RCC 7860 (cell line): ENCODE measurements around the gene ROCK2.
"Not testable (repeated sequence)": the region's sequence is repeated elsewhere in the genome, so short reads cannot be mapped to it uniquely, and the experiment has no call there.

Source experiments
- DNase-seq: peaks from one replicate; pipeline ENCODE4 v3.0.0-alpha.2; 2015; ENCODE audit warnings: low spot score
- FAIRE-seq: peaks from 2 replicates; lab custom pipeline; 2012; peaks lifted over from hg19 to GRCh38; lab: Jason Lieb, UNC

Gene ROCK2

DNA sequence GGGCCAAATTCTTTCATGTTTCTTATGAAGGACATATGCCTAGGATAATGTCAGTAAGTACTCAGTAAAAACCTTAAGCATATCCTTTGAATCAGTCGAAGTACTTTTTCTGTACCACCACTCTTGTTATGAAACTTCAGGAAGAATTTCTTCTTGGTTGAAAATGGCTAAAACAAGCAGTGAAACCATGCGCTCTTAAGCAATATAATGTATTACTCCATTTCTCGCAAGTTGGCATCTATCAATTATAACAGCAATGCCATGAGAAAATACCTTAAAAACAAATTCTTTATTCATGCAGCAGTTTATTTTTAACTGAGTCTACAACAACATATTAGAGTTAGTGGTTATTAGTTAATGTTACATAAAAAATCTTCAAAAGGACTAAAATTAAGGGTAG is 148.2 kb downstream of the ROCK2 start:
- FAIRE-seq, result no peak
- no peak for DNase-seq

DNA sequence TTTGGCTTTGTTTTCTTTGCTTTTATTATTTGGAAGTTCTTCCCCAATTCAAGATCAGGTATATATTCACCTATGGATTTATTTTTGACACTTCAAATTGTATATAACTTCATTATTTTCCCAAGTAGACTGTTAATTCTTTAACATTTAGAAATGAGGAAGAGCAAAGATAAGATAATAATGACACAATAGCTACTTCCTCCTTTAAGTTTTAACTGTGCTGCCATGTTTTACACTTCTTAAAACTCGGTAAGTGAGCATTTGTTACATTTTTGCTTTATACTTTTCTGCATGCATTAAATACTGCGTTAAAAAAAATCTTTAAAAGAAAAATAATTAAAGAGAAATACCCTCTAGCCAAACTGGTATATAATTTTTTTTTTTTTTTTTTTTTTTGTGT is 156.7 kb downstream of the ROCK2 start:
- no peak for DNase-seq
- FAIRE-seq, result no peak

DNA sequence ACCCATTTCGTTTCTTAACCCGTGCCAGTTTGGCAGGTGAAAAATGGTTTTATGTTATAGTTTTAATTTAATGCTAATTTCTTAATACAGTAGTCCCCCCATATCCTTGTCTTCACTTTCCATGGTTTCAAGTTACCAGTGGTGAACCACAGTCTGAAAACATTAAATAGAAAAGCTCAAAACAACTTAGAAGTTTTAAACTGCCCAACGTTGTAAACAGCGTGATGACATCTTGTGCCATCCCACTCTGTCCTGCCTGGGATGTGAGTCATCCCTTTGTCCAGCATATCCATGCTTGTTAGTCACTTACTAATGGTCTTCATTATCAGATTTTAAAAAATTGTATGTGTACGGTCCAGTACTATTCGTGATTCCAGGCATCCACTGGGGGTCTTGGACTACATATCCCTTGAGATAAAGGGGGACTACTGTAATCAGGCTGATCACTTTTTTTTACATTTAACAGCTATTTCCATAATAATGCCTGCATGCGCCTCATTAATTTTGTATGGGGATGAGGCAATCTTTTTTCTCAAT is 157.3 kb downstream of the ROCK2 start:
- no peak for DNase-seq
- no peak for FAIRE-seq

DNA sequence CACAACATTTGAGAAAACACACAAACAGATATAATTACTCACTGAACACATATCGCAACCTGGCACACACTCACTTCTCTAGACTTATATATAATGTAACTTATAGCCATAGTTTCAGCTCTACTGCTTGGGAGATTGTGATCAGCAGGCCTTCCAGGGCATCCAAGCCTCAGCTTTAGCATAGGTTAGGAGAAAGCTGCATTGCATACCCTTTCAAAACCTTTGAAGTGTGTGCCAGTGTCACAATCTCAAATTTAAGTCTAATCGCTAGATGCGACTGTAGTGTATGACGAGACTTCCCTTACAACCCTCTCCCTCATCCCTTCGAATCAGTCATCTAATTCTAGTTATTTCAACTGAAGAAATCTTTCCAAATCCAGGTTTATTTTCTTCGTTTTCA is 158.3 kb downstream of the ROCK2 start:
- DNase-seq (no peak), FAIRE-seq (no peak)

DNA sequence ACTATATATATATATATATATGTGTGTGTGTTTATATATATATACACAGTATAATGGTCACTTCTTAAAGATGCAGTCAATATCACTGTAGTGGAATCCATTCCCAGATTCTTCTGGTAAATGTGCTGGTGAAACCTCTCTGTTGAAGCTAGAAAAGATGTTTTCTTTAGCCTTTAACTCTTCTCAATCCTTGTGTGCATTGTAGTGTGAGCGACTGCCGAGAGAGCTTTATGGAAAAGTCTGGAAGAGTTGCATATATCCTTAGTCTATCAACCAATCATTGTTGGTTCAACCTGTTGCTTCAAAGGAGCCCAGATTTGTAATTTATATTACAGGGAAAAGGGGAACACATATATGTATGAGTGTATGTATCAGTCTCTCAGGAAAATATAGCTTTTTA is 161.5 kb downstream of the ROCK2 start:
- DNase-seq (no peak), FAIRE-seq (no peak)

DNA sequence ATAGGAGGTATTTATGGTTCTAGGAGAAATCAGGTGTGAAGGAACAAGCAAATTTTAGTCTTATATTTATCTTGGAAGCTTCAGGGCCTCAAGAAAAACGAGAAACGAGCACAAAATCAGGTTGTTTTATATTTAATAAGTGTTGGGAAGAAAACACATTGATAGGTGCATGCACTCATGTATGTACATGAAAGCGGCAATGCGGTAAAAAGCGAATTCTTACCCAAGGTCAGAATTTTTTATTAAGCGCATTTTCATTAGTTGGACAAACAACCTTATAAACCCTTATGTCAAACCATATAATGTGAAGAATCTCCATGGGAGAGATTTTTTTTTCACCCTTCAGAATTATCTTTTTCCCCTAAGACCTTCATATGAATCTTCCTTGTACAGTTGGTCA is 163.8 kb downstream of the ROCK2 start:
- no peak for FAIRE-seq
- no peak for DNase-seq

DNA sequence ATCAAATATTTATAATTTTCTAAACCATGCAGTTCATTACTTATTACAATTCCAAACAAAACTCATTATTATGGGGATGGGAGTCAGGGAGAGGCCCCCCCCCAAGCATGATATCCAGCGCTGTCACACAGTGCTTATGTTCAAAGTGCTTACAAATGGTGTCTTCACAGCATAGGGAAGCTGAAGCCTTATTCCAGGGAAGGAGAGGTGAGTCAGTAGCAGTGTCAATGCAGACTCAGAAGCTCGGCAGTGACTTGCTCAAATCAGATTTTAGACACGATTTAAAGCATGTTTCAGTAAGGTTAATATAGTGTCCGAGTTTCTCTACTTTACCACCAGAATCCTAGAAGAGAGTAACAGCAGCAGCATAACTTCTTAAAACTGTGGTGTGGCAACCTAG is 164.5 kb downstream of the ROCK2 start:
- FAIRE-seq (no peak), DNase-seq (no peak)

DNA sequence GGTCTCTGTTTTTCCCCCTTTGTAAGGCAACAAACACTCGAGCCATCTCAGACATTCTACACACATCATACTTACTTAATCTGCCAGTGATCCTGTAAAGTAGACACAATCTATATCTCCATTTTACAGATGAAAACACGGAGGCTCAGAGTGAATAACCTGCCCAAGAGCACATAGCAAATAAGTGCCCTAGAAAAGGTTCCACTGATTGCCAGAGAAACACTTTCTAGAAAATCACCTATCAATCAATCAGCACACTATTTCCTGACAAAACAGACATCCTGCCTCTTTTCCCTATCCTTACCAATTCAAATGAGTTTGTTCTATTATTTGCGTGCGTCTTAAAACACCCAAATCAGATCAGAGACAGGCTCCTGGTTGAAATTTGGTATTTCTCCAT is 165.2 kb downstream of the ROCK2 start:
- no peak for FAIRE-seq
- no peak for DNase-seq

DNA sequence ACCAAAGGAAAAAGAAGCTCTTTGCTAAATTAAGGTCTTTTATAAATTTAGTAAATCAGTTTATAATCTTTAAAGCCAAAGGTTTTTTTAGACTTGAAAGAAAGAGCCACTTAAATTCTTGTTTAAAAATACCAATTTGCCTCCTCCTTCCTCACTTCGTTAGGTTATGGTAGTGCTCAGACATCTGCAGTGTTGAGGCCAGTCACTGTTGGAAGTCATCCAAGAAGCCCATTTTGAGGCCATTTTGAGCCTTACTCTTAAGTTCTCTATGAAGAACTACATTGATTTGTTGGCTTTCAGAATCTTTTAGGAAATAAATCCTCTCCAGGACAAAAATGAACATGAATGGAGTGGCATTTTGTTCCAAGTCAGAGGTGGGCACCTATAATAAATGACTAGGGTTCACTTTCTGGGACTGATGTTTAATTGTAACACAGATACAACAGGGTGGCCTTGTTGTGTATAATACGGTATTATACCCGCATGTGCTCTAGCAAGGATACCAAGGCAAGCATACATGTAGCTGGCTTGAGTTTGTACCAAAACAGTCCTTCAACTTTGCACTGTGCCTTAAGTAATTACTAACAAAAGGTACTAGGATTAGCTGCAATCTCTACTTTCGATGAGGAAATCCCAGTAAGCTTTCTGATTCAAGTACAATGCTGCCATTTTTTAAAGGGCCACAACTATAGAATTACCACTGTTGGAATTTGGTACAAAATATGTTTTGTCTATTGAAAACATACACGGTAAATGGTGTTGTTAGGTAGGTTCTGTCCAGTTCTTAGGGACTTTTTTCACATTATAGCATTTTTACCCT is 166.4 kb downstream of the ROCK2 start:
- DNase-seq (no peak), FAIRE-seq (no peak)

DNA sequence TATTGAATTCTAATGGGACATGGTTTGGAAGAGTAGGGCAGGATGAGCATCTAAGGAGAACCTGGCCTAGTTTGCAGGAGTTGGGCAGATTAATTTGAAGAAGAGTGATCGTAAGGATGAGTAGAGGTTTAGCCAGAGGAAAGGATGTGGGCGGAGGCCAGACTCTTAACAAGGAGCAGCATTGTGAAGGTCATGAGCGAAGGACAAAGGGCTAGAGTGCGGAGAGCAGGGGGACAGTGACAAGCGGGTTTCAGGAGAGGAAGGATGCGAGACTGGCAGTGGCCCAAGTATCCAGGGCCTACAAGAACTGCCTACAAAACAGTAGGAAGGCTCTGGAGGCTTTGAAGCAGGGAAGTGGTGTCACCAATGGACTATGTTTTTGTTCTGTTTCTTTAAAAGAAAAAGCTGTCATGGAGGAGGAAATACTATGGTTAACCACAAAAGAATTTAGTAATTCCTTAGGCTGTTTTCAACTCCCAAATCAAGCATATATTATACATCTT is 169.1 kb downstream of the ROCK2 start:
- FAIRE-seq (no peak), DNase-seq (peak; percentile 23)

DNA sequence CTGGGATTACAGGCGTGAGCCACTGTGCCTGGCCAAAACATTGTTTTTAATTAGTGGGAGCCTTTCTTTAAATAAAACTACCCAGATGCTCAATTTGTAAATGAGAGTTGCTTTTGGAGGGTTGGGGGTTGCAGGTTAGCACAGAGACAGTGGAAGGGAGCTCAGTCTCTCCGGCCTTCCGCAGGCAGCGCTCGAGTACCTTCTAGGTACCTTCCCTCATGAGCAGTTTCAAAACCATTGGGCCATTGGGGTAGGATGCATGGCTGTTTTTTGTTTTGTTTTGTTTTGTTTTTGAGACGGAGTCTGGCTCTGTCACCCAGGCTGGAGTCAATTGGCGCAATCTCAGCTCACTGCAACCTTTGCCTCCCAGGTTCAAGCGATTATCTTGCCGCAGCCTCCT is 170.2 kb downstream of the ROCK2 start:
- FAIRE-seq (no peak), DNase-seq (no peak)

DNA sequence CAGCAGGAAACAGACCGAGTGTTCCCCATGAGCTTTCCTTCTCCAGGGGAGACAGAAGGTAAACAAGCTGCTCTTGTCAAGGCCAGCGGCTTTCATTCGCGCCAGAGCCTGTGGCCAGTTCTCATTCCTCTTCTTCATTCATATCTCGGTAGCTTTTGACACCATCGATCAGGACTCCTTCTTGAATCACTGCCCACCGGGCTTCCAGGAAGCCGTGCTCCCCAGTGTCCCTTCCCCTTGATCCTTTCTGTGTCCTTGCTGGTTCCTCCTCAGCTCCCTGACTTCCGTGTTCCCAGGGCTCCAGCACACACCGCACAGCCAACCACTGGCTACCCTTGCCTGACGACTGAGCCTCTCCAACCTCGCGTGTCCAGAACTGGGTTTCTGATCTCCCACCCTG is 175.1 kb downstream of the ROCK2 start:
- no peak for DNase-seq

DNA sequence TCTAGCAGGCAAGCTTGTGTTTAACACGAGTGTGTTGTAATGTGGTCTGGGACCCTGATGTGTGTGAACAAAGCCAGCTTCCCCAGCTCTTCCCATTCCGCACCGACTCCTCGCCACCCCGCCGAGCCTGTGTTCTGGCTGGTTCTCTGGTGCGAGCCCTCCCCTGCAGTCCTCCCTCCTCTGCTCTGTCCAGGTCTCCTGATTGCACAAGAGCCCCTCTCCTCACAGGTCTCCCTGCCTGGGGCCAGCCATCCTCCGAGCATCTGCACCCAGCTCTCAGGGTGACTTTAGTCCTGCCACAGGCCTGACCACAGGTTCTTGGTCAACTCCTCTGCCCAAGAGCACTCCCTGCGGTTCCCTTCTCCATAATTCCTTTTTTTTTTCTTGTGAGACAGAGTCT is 175.9 kb downstream of the ROCK2 start:
- FAIRE-seq, result no peak
- DNase-seq, result no peak

More for the DNA sequence above, 175.1 kb downstream of the ROCK2 start:
- FAIRE-seq, result no peak

DNA sequence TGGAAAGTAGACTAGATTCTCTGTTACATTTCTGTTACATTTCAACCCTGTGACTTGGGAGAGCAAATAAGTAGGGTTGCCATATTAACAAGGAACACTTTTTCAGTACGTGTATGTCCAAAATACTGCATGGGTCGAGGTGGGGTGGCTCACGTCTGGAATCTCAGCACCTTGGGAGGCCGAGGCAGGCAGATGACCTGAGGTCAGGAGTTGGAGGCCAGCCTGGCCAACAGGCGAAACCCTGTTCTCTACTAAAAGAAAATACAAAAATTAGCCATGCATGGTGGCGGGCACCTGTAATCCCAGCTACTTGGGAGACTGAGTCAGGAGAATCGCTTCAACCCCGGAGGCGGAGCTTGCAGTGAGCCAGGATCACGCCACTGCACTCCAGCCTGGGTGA is 178.0 kb downstream of the ROCK2 start:
- DNase-seq (no peak), FAIRE-seq (no peak)

DNA sequence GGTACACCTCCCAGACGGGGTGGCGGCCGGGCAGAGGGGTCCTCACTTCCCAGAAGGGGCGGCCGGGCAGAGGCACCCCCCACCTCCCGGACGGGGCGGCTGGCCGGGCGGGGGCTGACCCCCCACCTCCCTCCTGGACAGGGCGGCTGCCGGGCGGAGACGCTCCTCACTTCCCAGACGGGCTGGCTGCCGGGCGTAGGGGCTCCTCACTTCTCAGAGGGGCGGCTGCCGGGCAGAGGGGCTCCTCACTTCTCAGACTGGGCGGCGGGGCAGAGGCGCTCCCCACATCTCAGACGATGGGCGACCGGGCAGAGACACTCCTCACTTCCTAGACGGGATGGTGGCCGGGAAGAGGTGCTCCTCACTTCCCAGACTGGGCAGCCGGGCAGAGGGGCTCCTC is 179.4 kb downstream of the ROCK2 start:
- not testable (repeated sequence) for FAIRE-seq, DNase-seq

DNA sequence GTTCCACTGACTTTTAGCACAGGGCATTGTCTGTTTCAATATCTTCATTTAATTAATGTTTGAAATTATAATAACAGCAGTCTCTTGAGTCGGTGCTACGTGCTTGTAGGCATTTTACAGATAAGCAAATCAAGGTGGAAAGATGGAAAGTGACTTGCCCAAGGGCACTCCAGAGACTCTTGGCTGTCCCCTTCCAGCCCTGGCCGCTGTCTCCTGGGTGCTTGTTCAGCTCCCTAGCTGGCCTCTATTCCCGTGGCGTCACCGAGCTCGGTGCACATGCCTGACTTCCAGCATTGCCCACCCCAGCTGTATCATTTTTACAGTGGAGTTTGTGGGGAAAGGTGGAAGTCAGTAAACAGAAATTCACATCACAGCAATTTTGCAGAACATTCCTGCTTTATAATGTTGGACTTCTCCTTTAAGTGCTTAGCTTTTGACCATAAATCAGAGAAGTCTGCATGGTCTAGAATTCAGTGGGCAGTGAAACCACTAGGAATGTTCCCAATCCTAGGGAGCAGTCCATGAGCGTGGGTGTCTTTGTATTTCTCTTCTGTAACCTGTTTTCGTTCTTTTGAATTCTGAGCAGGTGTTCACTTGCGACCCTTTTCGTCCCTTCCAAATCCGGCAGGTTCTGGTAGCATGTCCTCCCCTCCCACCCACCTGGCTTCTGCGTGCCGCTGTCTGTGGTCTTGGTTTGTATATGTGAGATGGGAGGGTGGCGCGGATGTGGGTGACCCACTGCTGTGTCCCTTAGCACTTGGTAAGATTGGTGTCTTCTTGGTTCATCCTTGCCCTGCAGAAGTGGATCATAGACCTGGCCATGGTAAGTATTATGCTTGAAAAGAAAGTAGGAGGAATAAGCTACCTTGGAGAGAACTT is 180.8 kb downstream of the ROCK2 start:
- no peak for FAIRE-seq
- no peak for DNase-seq

DNA sequence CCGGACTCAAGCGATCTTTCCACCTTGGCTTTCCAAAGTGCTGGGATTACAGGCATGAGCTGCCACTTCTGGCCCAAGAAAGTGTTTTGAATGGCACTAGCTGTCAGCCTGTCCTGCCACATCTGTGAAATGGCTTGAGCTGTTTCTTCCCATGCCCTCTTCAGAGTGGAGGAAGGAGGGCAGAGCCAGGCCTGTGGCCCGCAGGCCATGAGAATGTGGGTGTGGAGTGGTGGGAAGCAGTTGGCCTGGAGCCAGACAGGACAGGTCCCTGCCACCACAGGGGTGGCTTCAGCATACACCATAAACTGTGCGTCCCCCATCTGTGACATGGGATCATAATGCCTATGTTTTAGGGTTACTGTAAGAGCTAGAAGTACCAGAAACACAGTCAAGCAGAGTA is 182.7 kb downstream of the ROCK2 start:
- FAIRE-seq (no peak), DNase-seq (no peak)

DNA sequence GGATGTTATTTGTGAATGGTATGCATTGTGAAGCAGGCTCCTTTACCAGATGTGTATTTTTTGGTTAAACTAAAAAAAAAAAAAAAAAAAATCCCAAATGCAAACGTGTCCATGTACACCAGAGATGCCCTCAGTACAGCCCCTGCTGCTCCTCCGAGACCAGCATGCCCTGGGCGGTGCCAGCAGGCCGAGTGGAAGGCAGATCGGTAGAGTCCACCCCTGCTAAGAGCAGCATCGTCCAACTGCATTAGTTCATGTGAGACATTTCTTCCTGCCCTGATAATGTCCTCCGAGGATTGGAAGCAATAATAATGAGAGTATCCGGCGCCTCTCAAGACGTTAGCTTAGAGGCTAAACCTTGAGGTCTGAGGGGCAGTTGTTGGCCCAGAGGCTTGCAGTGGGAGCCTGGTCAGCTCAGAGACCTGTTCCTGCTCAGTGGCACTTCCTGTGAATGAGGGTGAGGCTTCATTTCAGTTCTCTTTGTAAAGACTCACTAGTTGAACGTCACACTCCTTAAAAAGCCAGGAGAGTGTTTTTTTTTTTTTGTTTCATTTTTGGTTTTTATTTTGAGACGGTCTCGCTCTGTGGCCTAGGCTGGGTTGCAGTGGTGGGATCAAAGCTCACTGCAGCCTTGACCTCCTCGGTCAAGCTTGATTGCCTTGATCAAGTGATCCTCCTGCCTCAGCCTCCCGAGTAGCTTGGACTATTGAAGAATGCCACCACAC is 183.5 kb downstream of the ROCK2 start:
- FAIRE-seq (no peak), DNase-seq (no peak)

DNA sequence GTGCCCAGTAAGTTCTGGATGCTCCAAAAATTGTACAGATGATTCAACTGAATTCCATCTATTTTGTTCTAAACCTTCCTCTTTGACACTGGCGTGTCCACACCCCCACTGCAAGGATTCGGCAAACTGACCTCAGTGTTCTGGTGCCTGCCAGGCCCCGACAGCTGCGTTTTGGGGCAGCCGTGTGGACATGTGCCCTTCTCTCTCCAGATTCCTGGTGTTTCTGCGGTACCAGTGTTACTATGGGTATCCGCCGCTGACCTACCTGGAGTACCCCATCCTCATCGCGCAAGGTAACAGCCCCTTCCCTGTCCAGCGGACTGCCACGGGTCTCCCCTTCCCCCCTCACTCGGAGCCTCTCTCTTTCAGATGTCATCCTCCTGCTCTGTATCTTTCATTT is 184.2 kb downstream of the ROCK2 start:
- no peak for FAIRE-seq

DNA sequence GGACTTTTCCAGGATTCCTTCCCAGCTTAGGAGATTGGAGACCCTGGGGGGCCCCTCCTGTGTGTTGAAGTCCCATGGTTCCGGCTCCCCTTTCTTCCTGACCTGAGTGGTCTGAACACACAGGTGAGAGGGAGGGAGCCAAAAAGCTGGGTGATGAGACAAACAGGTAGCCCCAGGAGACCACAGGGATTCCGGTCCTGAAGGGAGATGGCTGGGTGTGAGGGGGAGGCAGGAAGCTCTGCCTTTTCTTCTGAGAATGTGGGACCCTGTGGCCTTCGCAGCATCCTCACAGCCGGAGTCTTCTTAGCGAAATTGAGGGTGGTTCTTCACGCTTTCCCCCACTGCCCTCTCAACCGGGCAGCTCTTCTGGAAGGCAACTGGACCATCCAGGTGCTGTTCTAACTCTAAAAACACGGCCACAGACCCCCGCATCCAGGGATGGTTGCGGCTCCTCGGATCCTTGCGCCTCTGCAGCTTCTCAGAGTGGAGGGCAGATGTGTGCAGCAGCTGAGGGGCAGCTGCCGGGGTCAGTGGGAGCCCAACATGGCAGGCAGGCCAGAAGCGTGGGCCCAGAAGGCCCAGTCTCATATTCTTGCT is 184.8 kb downstream of the ROCK2 start:
- DNase-seq (no peak), FAIRE-seq (no peak)

More for the DNA sequence above, 184.2 kb downstream of the ROCK2 start:
- DNase-seq, result no peak
